Cerebellar nuclear complex (tissue), 1 donor: ENCODE results near the gene CACNB4.

Experiments
- DNase-seq, 2 experiments: peaks; one replicate each; lab custom pipeline; 2025; lab: John Stamatoyannopoulos, UW

The CACNB4 gene

DNA sequence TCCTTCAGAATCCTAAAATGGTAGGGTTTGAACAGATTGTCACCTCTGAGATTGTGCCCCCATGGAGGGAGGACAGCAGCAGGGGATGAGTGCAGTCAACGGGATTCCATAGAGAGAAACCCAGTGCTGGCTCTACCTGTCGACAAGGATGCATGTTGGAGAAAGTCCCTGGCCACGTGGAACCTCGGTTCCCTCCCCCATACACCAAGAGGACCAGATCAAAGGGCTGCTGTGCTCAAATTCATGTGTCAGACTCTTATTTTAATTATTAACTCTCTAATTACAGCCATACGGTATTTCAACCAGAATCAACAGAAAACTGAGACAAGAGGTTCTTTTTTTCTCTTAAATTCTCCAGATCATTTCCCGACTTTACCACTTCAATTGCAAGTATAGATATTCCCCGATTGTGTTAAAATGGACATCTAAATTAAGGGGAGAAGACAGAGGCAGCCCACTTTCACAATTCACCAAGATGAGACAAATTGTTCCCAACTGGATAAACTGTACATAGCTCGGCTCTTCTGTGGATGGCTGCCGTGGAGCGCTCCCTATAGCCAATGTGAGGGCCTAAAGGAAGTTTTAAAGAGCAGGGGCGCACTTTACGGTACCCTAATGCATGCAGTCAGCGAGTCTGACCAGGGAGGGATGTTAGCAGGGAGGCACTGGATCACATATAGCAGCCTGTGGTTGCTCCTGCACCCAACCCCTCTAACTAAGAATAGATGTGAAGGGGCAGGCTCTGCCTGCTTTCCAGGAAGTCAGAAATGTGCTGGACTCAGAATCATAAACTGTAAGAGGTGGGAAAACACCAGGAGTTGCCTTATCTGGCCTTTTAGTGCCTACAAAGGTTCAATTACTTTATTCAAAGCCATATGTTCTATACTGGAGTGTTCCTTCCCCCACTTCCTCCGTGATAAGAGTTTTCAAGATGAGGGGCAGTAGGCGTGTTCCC is 123.1 kb downstream of the CACNB4 start:
- no peak for DNase-seq

DNA sequence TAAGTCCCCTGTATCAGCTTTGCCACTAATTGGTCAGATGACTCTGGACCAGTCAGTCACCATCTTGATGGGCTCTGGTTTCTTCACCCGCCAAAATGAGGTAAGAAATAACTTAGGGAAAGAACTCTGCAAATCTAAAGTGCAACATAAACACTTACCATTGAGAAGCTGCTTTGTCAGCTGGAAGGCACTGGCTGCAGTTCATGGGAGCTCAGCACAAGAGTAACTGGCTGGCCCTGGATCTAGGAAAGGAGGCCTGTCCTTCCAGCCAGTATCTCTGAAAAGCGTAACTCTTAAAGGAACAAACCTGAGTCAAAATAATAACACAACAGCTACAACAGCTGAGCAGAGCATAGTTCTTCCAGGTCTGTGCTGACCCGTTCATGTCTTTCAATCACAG is 123.9 kb downstream of the CACNB4 start:
- no peak for DNase-seq

DNA sequence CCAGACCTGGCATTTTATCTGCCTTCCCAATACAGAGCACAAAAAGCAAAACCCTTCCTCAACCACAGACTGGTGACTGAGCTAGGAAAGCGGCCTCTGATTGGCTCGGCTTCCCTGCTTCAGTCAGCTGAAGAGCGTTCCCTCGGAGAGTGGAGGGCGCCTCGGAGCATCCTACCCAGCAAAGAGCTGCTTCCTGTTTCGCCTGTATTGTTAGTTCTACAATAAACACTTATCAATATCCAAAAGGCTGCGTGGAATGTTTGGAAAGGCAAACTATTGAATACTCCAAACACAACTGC is 125.0 kb downstream of the CACNB4 start:
- DNase-seq, result peak; percentile 53 to 92

- peak in 1 of 2 experiments; percentile 25 for DNase-seq
Measured at GRCh38 chr2:151973013-151973900, 125.6 kb downstream of the CACNB4 start.

GRCh38 chr2:151972241-151973012 is 126.4 kb downstream of the CACNB4 start:
- DNase-seq, result no peak

DNA sequence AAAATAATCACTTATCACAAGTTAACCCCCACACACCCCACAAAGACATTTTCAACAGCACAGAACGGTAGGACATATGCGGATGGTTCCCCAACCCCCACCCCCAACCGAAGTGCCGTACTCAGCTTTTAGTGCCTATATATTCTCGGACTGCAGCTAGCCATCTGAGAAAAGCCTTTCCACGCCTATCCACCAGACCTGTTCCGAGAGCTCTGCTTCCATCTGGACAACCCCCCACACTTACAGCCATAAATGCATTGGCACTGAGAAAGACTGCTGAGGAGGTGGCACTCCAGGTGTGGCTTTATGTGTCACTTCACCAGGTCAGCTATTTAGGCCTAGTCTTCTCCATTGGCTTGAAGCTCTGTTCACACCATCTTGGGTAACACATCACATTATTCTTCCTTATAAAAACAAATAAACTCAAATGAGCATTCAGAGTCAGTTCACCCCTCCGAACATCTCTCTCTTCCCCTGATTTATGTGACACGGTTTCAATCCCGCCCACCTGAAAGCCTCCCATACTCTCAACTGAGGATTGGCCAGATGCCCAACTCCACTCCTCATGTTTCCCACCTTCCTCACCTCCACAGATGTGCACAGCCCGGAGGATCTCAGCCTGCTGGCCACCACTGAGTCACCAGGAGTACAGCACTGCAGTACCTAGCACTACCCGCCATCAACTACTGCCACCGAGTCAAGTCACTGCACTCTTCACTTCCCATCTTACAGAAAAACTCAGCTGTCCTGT is 127.4 kb downstream of the CACNB4 start:
- peak in 1 of 2 experiments; percentile 38 for DNase-seq

DNA sequence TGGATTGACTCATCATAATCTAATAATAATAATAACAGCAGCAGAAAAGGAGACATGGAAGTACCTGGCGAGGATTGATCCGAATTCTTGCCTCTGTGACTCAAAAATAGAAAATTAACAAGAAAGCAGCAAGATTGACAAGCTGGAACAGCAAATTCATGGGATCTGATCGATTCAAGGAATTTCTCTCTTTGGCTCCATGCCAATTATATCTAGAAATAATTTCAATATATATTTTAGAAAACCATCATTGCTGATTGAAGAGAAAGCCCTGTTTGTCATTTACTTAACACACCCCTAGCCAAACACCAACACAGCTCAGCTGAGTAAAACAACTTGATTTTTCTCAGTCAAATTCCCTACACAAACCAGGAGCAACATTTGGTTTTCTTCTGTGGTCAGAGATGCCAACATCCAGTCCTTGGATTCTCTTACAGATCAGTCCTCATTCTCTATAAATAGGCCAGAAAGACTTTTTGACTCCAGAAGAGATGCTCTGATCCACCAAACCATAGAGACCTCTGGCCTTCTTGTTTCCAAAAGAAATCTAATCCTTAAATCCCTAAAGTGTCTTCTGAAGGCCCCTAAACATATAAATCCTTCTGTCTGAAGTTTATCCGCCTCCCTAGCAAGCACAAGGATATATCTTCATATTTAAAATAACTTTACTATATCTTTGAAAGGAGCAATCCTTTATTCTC is 129.9 kb downstream of the CACNB4 start:
- no peak for DNase-seq

- DNase-seq, result no peak
Measured at GRCh38 chr2:151967829-151968722, 130.8 kb downstream of the CACNB4 start.

- DNase-seq, result no peak
Measured at GRCh38 chr2:151965884-151966283, 133.0 kb downstream of the CACNB4 start.

DNA sequence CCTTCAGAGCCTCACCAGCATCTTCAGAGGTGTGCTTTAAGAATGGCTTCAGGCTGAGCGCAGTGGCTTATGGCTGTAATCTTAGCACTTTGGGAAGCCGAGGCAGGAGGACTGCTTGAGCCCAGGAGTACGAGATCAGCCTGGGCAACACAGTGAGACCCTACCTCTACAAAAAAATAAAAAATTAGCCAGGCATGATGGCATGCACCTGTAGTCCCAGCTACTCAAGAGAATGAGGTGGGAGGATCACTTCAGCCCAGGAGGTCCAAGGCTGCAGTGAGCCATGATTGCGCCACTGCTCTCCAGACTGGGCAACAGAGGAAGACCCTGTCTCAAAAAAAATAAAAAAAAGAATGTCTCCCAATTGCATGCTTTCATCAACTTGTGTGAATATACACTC is 137.3 kb downstream of the CACNB4 start:
- no peak for DNase-seq

DNA sequence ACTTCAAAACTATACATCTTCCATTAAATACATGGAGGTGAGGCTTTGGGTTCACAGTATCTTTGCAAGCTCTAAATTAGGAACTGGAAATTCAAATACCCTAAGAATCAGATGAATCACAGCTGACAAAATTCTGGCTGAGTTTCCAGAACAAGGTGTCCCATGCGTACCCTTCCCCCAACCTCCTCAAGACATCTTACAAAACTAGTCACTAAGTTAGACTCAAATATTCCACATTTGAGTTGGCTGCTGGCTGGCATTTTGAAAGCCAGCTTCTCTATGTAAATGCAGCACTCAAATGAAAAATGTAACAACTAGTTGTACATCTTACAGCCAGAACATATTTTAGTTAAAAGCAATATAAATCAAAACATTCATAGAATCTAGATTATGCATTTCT is 139.6 kb downstream of the CACNB4 start:
- DNase-seq, result no peak

DNA sequence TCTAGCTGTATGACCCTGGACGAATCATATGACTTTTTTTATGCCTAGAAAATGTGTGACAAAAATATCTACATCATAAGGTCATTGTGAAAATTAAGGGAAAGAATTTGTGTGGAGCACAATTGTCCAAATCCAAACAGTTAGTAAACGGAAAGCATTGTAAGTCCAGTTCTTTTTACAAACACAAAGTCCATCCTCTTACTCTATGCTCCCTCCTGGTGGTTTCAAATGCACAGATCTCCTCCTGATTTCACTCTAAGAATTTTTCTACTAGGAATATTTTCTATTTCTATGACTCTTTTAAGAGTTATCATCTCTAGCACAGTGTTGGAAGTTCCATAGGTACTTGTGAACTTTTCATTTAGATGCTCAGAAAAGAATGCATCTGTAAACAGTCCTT is 145.4 kb downstream of the CACNB4 start:
- DNase-seq, result no peak

- DNase-seq, result peak in 1 of 2 experiments; percentile 39
Measured at GRCh38 chr2:151952691-151953456, 146.0 kb downstream of the CACNB4 start.

DNA sequence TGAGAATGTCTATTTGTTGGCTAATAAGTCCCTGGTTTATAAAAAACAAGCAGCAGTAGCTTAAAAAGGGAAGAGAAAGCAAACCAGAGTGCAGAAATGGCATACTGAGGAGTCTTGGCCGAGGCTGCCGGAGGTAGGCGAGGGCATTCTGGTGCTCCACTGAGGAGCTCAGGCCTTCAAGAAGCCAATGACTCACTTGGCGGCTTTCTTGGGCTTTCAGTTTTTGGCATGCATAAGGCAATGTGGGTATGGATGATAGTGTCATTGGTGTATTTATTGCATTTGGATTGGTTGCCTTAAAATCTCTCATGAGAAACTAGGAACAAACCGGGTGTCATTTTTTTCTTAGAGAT is 151.1 kb downstream of the CACNB4 start:
- DNase-seq, result peak in 1 of 2 experiments; percentile 17

DNA sequence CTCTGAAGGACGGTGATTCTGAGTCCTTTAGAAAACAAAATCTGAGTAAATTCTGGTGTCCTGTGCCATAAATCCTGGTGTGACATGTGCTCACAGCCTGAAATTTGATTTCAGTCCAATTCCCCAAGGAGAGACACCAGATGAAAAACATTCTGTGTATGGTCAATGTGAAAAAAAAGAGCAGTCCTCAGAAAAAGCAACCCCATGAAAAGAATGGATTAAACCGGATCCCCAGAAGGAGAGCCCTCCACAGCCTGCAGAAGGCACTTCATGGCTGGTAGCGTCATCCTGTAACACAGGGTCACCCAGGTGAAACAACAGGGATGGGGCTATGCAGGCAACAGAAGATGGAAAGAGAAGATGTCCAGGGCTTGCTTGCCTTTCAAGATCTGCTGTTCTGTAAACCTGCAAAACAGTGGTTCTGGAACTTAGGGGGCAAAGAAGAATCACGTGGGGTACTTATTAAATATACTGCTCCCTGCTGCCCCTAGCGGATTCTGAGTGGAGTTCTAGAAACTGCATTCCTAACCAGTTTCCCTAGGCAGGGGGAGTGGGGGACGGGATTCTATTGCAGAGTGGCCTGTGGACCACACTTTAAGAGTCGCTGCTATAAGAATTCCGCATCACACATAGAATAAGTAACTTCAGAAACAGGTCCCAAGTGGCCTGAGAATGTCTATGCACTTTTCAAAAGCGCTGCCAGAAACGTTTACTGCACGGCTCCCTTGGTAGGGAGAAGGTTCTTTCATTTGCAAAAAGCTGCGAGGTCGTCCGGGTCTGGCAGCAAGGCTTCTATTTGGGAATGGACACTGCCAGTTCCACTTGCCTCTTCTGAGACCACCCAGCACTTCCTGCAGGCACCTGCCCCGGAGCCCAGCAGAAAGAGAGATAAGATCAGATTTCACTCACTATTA is 151.7 kb downstream of the CACNB4 start:
- peak in 1 of 2 experiments; percentile 38 for DNase-seq

- DNase-seq, result no peak
Measured at GRCh38 chr2:151946250-151946884, 152.5 kb downstream of the CACNB4 start.

- no peak for DNase-seq
Measured at GRCh38 chr2:151945602-151946001, 153.2 kb downstream of the CACNB4 start.
